ENCODE data around the gene TESK2. TPM values are rescaled to one million over a fixed set of nuclear protein-coding genes. Genes with fewer than 3 reads are reported as not detected.
"Not testable (repeated sequence)": the region's sequence is repeated elsewhere in the genome, so short reads cannot be mapped to it uniquely, and the experiment has no call there.

Gene TESK2
- total and polyA plus RNA-seq, 12 donors = 1.1 to 21.4 (median 3.6) TPM

DNA sequence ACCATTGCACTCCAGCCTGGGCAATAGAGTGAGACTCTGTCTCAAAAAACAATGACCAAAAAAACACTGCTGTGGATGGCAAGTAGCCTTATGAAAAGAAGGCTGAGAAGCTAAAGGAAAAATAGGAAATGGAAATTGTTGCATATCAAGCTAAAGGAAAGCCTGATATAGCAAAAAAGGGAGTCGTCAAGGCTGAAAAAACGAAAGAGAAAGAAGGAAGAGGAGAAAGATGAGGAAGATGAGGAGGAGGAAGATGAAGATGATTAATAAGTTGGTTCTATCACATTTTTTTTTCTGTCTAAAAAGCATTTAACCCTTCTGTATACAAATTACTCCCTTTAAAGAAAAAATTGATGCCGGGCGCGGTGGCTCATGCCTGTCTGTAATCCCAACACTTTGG, 40.9 kb upstream of the TESK2 start:
- no peak for DNase-seq
- H3K27ac ChIP-seq = no peak overlapping the region
- TF ChIP-seq, protein P1, sequence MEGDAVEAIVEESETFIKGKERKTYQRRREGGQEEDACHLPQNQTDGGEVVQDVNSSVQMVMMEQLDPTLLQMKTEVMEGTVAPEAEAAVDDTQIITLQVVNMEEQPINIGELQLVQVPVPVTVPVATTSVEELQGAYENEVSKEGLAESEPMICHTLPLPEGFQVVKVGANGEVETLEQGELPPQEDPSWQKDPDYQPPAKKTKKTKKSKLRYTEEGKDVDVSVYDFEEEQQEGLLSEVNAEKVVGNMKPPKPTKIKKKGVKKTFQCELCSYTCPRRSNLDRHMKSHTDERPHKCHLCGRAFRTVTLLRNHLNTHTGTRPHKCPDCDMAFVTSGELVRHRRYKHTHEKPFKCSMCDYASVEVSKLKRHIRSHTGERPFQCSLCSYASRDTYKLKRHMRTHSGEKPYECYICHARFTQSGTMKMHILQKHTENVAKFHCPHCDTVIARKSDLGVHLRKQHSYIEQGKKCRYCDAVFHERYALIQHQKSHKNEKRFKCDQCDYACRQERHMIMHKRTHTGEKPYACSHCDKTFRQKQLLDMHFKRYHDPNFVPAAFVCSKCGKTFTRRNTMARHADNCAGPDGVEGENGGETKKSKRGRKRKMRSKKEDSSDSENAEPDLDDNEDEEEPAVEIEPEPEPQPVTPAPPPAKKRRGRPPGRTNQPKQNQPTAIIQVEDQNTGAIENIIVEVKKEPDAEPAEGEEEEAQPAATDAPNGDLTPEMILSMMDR (IDR thresholded peaks at IDR 0.05) = no peak
- TF ChIP-seq POLR2A (IDR thresholded peaks at IDR 0.05) = no peak
- no peaks in the 10 kb centered on the region for H3K9me3 ChIP-seq (replicated peaks in 1 of 3)
- H3K4me1 ChIP-seq (replicated peaks in 1 of 2) = no peaks in the 10 kb centered on the region
- WGBS, 4 donors = 74 to 84% (median 82%) methylated on average over 5 of the region's 5 CpGs
- no peak overlapping the region for H3K4me3 ChIP-seq
- H3K36me3 ChIP-seq (replicated peaks in 1 of 2) = no peaks in the 10 kb centered on the region
- no peaks in the 10 kb centered on the region for H3K27me3 ChIP-seq
- intact Hi-C loops (cut with DNase I) = no loop called here

DNA sequence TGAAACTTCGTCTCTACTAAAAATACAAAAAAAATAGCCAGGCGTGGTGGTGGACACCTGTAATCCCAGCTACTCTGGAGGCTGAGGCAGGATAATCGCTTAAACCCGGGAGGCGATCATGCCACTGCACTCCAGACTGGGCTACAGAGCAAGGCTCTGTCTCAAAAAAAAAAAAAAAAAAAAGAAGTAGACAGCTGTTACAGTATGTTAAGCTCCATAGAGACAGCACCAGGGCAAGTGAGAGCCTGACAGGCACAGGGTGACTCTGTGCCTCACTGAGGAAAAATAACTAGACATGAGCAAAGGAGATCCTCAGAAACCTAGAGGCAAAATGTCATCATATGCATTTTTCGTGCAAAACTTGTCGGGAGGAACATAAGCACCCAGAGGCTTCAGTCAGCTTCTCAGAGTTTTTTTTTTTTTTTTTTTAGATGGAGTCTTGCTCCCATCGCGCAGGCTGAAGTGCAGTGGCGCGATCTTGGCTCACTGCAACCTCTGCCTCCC, 39.7 kb upstream of the TESK2 start:
- TF ChIP-seq POLR2A (IDR thresholded peaks at IDR 0.05) = no peak
- TF ChIP-seq, protein P1 (IDR thresholded peaks at IDR 0.05) = no peak
- intact Hi-C loops (cut with DNase I) = no loop called here
- H3K36me3 ChIP-seq (replicated peaks in 1 of 2) = no peaks in the 10 kb centered on the region
- H3K27ac ChIP-seq = no peak overlapping the region
- H3K4me3 ChIP-seq = no peak overlapping the region
- no peaks in the 10 kb centered on the region for H3K9me3 ChIP-seq (replicated peaks in 1 of 3)
- 89 to 95% (median 93%) methylated on average over 11 of the region's 11 CpGs for WGBS, 4 donors
- no peaks in the 10 kb centered on the region for H3K27me3 ChIP-seq
- no peaks in the 10 kb centered on the region for H3K4me1 ChIP-seq (replicated peaks in 1 of 2)
- DNase-seq = no peak

DNA sequence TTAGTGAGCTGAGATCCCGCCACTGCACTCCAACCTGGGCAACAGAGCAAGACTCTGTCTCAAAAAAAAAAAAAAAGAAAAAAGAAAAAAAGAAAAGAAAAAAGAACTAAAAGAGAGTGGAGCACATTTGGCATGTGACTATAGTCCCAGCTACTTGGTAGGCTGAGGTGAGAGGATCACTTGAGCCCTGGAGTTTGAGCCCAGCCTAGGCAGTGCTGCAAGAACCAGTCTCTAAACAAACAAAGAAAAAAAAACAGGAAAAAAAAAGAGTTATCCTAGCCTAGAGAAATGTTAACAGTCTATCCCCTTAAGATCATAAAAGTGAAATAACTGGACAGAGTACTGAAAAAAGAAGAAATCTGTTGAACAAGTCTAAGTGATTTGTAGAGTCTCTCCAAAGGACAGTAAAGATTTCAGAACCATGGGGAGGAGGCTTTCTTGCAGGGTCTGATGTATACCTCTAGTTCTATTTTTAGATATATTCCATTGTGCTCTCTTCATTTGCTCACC, 35.2 kb upstream of the TESK2 start:
- Histone ChIP-seq H3K27me3 (no peaks in the 10 kb centered on the region), H3K4me3 (no peak overlapping the region), H3K9me3 (replicated peaks in 1 of 3) (no peaks in the 10 kb centered on the region), H3K36me3 (replicated peaks in 1 of 2) (no peaks in the 10 kb centered on the region), H3K27ac (no peak overlapping the region), H3K4me1 (replicated peaks in 1 of 2) (no peaks in the 10 kb centered on the region)
- 86 to 100% (median 93%) methylated on average over 1 of the region's 1 CpG for whole genome bisulfite sequencing, 4 donors
- TF ChIP-seq POLR2A (IDR thresholded peaks at IDR 0.05) = no peak
- TF ChIP-seq, protein P1 (IDR thresholded peaks at IDR 0.05) = no peak
- no peak for DNase-seq
- intact Hi-C loops (cut with DNase I) = no loop called here

DNA sequence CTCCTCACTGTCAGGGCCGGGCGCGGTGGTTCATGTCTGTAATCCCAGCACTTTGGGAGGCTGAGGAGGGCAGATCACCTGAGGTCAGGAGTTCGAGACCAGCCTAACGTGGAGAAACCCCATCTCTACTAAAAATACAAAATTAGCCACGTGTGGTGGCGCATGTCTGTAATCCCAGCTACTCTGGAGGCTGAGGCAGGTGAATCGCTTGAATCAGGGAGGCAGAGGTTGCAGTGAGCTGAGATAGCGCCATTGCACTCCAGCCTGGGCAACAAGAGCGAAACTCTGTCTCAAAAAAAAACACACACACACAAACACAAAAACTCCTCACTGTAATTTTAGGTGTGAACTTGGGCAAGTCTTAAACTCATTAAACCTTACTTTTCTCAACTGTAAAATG, 33.0 kb upstream of the TESK2 start:
- H3K4me1 ChIP-seq (replicated peaks in 1 of 2); H3K27me3 ChIP-seq; H3K36me3 ChIP-seq (replicated peaks in 1 of 2); H3K9me3 ChIP-seq (replicated peaks in 1 of 3); intact Hi-C loops (cut with DNase I); H3K4me3 ChIP-seq; DNase-seq; H3K27ac ChIP-seq: not testable (repeated sequence)
- WGBS, 4 donors = 87 to 92% (median 90%) methylated on average over 10 of the region's 10 CpGs

DNA sequence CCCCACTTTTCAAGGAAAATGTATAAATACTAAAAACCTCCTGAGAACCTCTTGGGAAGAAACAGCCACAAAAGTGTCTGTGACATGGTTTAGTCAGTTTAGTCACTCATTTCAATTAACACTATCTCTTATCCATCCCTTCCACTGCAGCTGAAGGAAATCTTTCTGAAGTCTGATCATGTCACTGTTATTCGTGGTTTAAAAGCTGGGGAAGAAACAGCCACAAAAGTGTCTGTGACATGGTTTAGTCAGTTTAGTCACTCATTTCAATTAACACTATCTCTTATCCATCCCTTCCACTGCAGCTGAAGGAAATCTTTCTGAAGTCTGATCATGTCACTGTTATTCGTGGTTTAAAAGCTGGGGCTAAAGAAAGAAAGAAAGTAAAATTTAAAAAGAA, 32.6 kb upstream of the TESK2 start:
- peaks cover 5 to 12% of the 10 kb centered on the region in 2 donors for H3K4me1 ChIP-seq (replicated peaks in 1 of 2)
- DNase-seq; H3K4me3 ChIP-seq; intact Hi-C loops (cut with DNase I); H3K27me3 ChIP-seq; H3K36me3 ChIP-seq (replicated peaks in 1 of 2); H3K9me3 ChIP-seq (replicated peaks in 1 of 3); H3K27ac ChIP-seq: not testable (repeated sequence)
- 67 to 80% (median 72%) methylated on average over 2 of the region's 2 CpGs for WGBS, 4 donors

Measured in adrenal gland (tissue), 12 donors.